HCT116 (cell line): Measurements from ENCODE around the gene PMEPA1. TPM values are rescaled to one million over a fixed set of nuclear protein-coding genes. Genes with fewer than 3 reads are reported as not detected.

Source experiments
- ATAC-seq: fragments of 200-7000 bp; cut with Tn5 transposase; 2 replicates; pipeline ENCODE4 v1.9.1; 2020; ENCODE audit warnings: mild to moderate bottlenecking, moderate library complexity
- BruUV-seq: library from RNA; stranded (reverse); fragments of 400-500 nt; replicated peaks from 2 replicates; lab custom pipeline; 2021; lab: Mats Ljungman, UMichigan
- CTCF ChIA-PET: fragments of 300-600 bp; sonication (Branson Sonifier 250); formaldehyde crosslinking; loops from one replicate; lab custom pipeline; 2021; ENCODE audit warnings: antibody characterized with exemption; lab: Charles Lee
- POLR2A ChIA-PET: fragments of 300-600, 350-600 bp; sonication (Branson Sonifier 250); formaldehyde crosslinking; loops from one replicate; lab custom pipeline; 2021; ENCODE audit warnings: antibody characterized with exemption; lab: Charles Lee
- RAD21 ChIA-PET, 2 experiments: fragments of 300-600 bp; sonication (Branson Sonifier 250); formaldehyde crosslinking; loops; one replicate each; lab custom pipeline; 2023; ENCODE audit warnings: low total read pairs in 2 of 2; ENCODE audit not compliant: uncharacterized antibody in 2 of 2, unreplicated experiment in 2 of 2, low non-redundant PET in 1 of 2; lab: Charles Lee
- DNase-seq: peaks from one replicate; pipeline ENCODE4 v3.0.0-alpha.2; 2010; ENCODE audit warnings: low read depth, low spot score
- H2AFZ ChIP-seq: fragments of 200-600 bp; shearing (Covaris generic), sonication (generic); 2 replicates; pipeline ENCODE4 v1.6.1; 2017; ENCODE audit warnings: low read depth, mixed run types, mixed read lengths, antibody characterized with exemption, low read length; ENCODE audit not compliant: poor library complexity, severe bottlenecking
- H3K27ac ChIP-seq: 2 replicates; pipeline ENCODE4 v1.5.1; 2012; ENCODE audit warnings: low read depth, low read length
- H3K27me3 ChIP-seq: fragments of 200-600 bp; sonication (generic); 2 replicates; pipeline ENCODE4 v1.6.1; 2016; ENCODE audit warnings: mixed run types, low read length, mixed read lengths; ENCODE audit not compliant: insufficient read depth
- H3K36me3 ChIP-seq, 2 experiments: fragments of 200-500 bp in 1 of 2; fragments of 200-600 bp in 1 of 2; sonication (Bioruptor generic) in 1 of 2; sonication (generic) in 1 of 2; 2 replicates each; pipeline versions ENCODE4 v1.5.1 to v1.6.1; 2014 to 2016; ENCODE audit warnings: low read length in 2 of 2, inconsistent platforms in 1 of 2, mixed read lengths in 1 of 2, mixed run types in 1 of 2; ENCODE audit not compliant: insufficient read depth in 2 of 2, control insufficient read depth in 1 of 2
- H3K4me1 ChIP-seq, 2 experiments: fragments of 200-600 bp in 1 of 2; sonication (generic) in 1 of 2; 2 replicates each; pipeline versions ENCODE4 v1.5.1 to v1.6.1; 2012 to 2017; ENCODE audit warnings: low read length in 2 of 2, inconsistent platforms in 1 of 2, mild to moderate bottlenecking in 1 of 2, mixed read lengths in 1 of 2, mixed run types in 1 of 2, moderate library complexity in 1 of 2; ENCODE audit not compliant: insufficient read depth in 2 of 2, control insufficient read depth in 1 of 2
- H3K4me2 ChIP-seq: fragments of 200-600 bp; sonication (generic); 2 replicates; pipeline ENCODE4 v1.6.1; 2017; ENCODE audit warnings: mixed run types, low read length, mixed read lengths
- H3K4me3 ChIP-seq, 2 experiments: fragments of 200-600 bp in 1 of 2; sonication (generic) in 1 of 2; replicated peaks in 1 of 2; 2 replicates each; pipeline ENCODE4 v1.5.1; 2011 to 2016; ENCODE audit warnings: low read length in 2 of 2, control low read depth in 1 of 2, low read depth in 1 of 2, mild to moderate bottlenecking in 1 of 2, mixed read lengths in 1 of 2, mixed run types in 1 of 2
- H3K79me2 ChIP-seq: fragments of 200-600 bp; sonication (generic); 2 replicates; pipeline ENCODE4 v1.6.1; 2017; ENCODE audit warnings: mild to moderate bottlenecking, mixed run types, low read length, moderate library complexity, mixed read lengths; ENCODE audit not compliant: insufficient read depth
- H3K9ac ChIP-seq: fragments of 200-600 bp; sonication (generic); 2 replicates; pipeline ENCODE4 v1.6.1; 2016; ENCODE audit warnings: low read length, mixed read lengths
- H3K9me2 ChIP-seq: fragments of 200-600 bp; sonication (generic), shearing (Covaris generic); 2 replicates; pipeline ENCODE4 v1.6.1; 2017; ENCODE audit warnings: mixed run types, mild to moderate bottlenecking, moderate library complexity; ENCODE audit not compliant: insufficient read depth
- H3K9me3 ChIP-seq, 2 experiments: fragments of 200-500 bp in 1 of 2; fragments of 200-600 bp in 1 of 2; sonication (Bioruptor generic) in 1 of 2; sonication (generic) in 1 of 2; 2 replicates each; pipeline ENCODE4 v1.6.1; 2014 to 2017; ENCODE audit warnings: low read length in 2 of 2, mixed read lengths in 2 of 2, inconsistent platforms in 1 of 2, low read depth in 1 of 2, mild to moderate bottlenecking in 1 of 2, mixed run types in 1 of 2, moderate library complexity in 1 of 2; ENCODE audit not compliant: control insufficient read depth in 1 of 2, insufficient read depth in 1 of 2
- H4K20me1 ChIP-seq: fragments of 200-600 bp; sonication (generic), shearing (Covaris generic); 2 replicates; pipeline ENCODE4 v1.6.1; 2017; ENCODE audit warnings: mixed run types, mild to moderate bottlenecking, moderate library complexity; ENCODE audit not compliant: insufficient read depth
- CBX3 ChIP-seq: IDR thresholded peaks from 2 replicates; pipeline ENCODE4 v1.6.1; 2012; ENCODE audit warnings: low read depth
- CTCF ChIP-seq, 3 experiments: fragments of 200-600 bp in 1 of 3; sonication (generic) in 1 of 3; IDR thresholded peaks in 2 of 3; conservative IDR thresholded peaks in 1 of 3; 2 replicates each; pipeline ENCODE4 v1.5.1; 2012 to 2017; ENCODE audit warnings: low read depth in 2 of 3, low read length in 2 of 3, antibody characterized with exemption in 1 of 3, borderline replicate concordance in 1 of 3, control low read depth in 1 of 3, mild to moderate bottlenecking in 1 of 3, mixed read lengths in 1 of 3, mixed run types in 1 of 3, moderate library complexity in 1 of 3; ENCODE audit not compliant: insufficient read depth in 1 of 3
- ELF1 ChIP-seq: IDR thresholded peaks from 2 replicates; pipeline ENCODE4 v1.6.1; 2012; ENCODE audit warnings: low read depth, borderline replicate concordance
- JUND ChIP-seq: IDR thresholded peaks from 2 replicates; pipeline ENCODE4 v1.6.1; 2012
- MAX ChIP-seq: IDR thresholded peaks from 2 replicates; pipeline ENCODE4 v1.6.1; 2012
- POLR2A ChIP-seq: IDR thresholded peaks from 2 replicates; pipeline ENCODE4 v1.7.0; 2011; ENCODE audit warnings: borderline replicate concordance; ENCODE audit not compliant: insufficient read depth, insufficient read length; ENCODE audit errors: extremely low read depth
- POLR2AphosphoS5 ChIP-seq: IDR thresholded peaks from 2 replicates; pipeline ENCODE4 v1.6.1; 2011; ENCODE audit warnings: mild to moderate bottlenecking, low read depth, low read length, moderate library complexity
- RAD21 ChIP-seq: IDR thresholded peaks from 2 replicates; pipeline ENCODE4 v1.6.1; 2012; ENCODE audit warnings: low read depth, mild to moderate bottlenecking
- SP1 ChIP-seq: IDR thresholded peaks from 2 replicates; pipeline ENCODE4 v1.6.1; 2012; ENCODE audit warnings: low read depth
- intact Hi-C: fragments of 100-400 bp; cut with micrococcal nuclease; formaldehyde crosslinking; loops from 2 replicates; pipeline ENCODE4 v1.10.0; 2022
- total RNA-seq: library from RNA; stranded (reverse); gene quantifications from one replicate; pipeline ENCODE4 v1.2.1, GENCODE V29; 2021; ENCODE audit not compliant: unreplicated experiment

Gene PMEPA1
- total RNA-seq, 1 experiment from 2014 or later: 0.64 TPM

GRCh38 chr20:57676589-57677583 lies 32.9 kb downstream of the PMEPA1 start:
- no peaks in the 10 kb centered on the region for H3K79me2 ChIP-seq
- ATAC-seq (no peak), DNase-seq (no peak)
- H3K9me3 ChIP-seq: no peaks in the 10 kb centered on the region
- no TSS peak for BruUV-seq
- no peaks in the 10 kb centered on the region for H4K20me1 ChIP-seq
- H3K4me2 ChIP-seq: no peak overlapping the region
- ChIA-PET CTCF (no interaction called here), POLR2A (no interaction called here), RAD21 (no interaction called here)
- intact Hi-C loops: no loop called here
- H3K9ac ChIP-seq: no peak overlapping the region
- no peaks in the 10 kb centered on the region for H3K36me3 ChIP-seq
- peaks cover 62% of the 10 kb centered on the region for H3K27me3 ChIP-seq
- H3K27ac ChIP-seq: no peak overlapping the region
- no peak overlapping the region for H3K4me3 ChIP-seq
- H2AFZ ChIP-seq: no peak overlapping the region
- TF ChIP-seq CBX3 (no peak), SP1 (no peak), ELF1 (no peak), JUND (no peak), POLR2A (no peak), MAX (no peak), RAD21 (no peak)
- H3K9me2 ChIP-seq: no peaks in the 10 kb centered on the region
- H3K4me1 ChIP-seq: no peaks in the 10 kb centered on the region

GRCh38 chr20:57675773-57676172 lies 34.0 kb downstream of the PMEPA1 start:
- H3K9me2 ChIP-seq: no peaks in the 10 kb centered on the region
- no peak overlapping the region for H3K4me2 ChIP-seq
- H3K27ac ChIP-seq: no peak overlapping the region
- no peaks in the 10 kb centered on the region for H3K9me3 ChIP-seq
- H3K27me3 ChIP-seq: peaks cover 51% of the 10 kb centered on the region
- DNase-seq: no peak
- no peak for ATAC-seq
- no peak overlapping the region for H3K9ac ChIP-seq
- ChIA-PET RAD21 (no interaction called here), POLR2A (no interaction called here), CTCF (no interaction called here)
- no peak overlapping the region for H2AFZ ChIP-seq
- intact Hi-C loops: no loop called here
- no peaks in the 10 kb centered on the region for H3K4me1 ChIP-seq
- TF ChIP-seq CTCF (IDR thresholded peaks at IDR 0.05 in 2 of 3, conservative IDR thresholded peaks at IDR 0.05 in 1 of 3; ENCODE audit: borderline replicate concordance in 1 of 3, insufficient read depth in 1 of 3, low read depth in 2 of 3, low read length in 2 of 3): no peak
- no peak for TF ChIP-seq POLR2AphosphoS5
- H4K20me1 ChIP-seq: no peaks in the 10 kb centered on the region
- BruUV-seq: no TSS peak
- no peaks in the 10 kb centered on the region for H3K79me2 ChIP-seq
- H3K4me3 ChIP-seq: no peak overlapping the region
- no peaks in the 10 kb centered on the region for H3K36me3 ChIP-seq
